Memory B cell (primary cell): Measurements from ENCODE around the gene DOC2A.

Experiments used
- ATAC-seq: fragments of 150-1000 bp; cut with Tn5 transposase; 2 replicates; pipeline ENCODE4 v1.10.0; 2021; ENCODE audit warnings: low read depth, mild to moderate bottlenecking, moderate library complexity
- DNase-seq, 2 donors: peaks; one replicate each; pipeline ENCODE4 v3.0.0; 2022; ENCODE audit warnings: low spot score in 2 of 2
- H3K27ac Mint-ChIP-seq: one replicate; pipeline ENCODE4 v1.8.0; 2022; ENCODE audit warnings: mild to moderate bottlenecking, moderate library complexity, mixed read lengths
- H3K27me3 Mint-ChIP-seq: one replicate; pipeline ENCODE4 v1.8.0; 2022; ENCODE audit warnings: mixed read lengths
- H3K36me3 Mint-ChIP-seq: one replicate; pipeline ENCODE4 v1.8.0; 2022; ENCODE audit warnings: mild to moderate bottlenecking, mixed read lengths
- H3K4me1 Mint-ChIP-seq: one replicate; pipeline ENCODE4 v1.8.0; 2022; ENCODE audit warnings: mixed read lengths
- H3K4me3 Mint-ChIP-seq: one replicate; pipeline ENCODE4 v1.8.0; 2022; ENCODE audit warnings: mild to moderate bottlenecking, moderate library complexity, mixed read lengths
- H3K9me3 Mint-ChIP-seq: one replicate; pipeline ENCODE4 v1.8.0; 2022; ENCODE audit warnings: mixed read lengths

The DOC2A gene

GRCh38 chr16:30004811-30005242 lies 6.0 kb downstream of the DOC2A start:
- Mint-ChIP-seq H3K36me3 (peaks cover 7% of the 10 kb centered on the region), H3K4me3 (no peak overlapping the region), H3K9me3 (no peaks in the 10 kb centered on the region), H3K27me3 (peaks cover 10% of the 10 kb centered on the region), H3K27ac (no peak overlapping the region), H3K4me1 (peaks cover 4% of the 10 kb centered on the region)
- DNase-seq (no peak), ATAC-seq (peak; percentile 26)

DNA sequence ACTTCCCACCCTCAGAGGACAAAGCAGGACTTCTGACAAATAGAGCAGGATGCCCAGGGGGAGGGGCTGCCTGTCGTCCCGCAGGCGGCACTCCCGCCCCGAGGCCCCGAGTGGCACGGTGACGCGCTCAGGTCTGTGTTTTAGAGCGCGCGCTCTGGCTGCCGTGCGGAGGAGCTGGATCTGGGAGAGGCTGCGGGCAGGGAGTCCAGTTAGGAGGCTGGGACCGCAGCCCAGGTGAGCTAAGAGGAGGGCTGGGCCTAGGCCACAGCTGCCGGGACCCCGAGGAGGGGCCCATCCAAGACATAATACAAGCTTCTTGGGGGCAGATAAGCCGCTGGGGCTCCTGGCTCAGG lies 6.4 kb downstream of the DOC2A start:
- ATAC-seq (no peak), DNase-seq (no peak)
- H3K36me3 Mint-ChIP-seq, result peaks cover 10% of the 10 kb centered on the region
- H3K9me3 Mint-ChIP-seq, result no peaks in the 10 kb centered on the region
- no peak overlapping the region for H3K27ac Mint-ChIP-seq
- H3K4me1 Mint-ChIP-seq, result peaks cover 4% of the 10 kb centered on the region
- peaks cover 7% of the 10 kb centered on the region for H3K27me3 Mint-ChIP-seq
- no peak overlapping the region for H3K4me3 Mint-ChIP-seq

DNA sequence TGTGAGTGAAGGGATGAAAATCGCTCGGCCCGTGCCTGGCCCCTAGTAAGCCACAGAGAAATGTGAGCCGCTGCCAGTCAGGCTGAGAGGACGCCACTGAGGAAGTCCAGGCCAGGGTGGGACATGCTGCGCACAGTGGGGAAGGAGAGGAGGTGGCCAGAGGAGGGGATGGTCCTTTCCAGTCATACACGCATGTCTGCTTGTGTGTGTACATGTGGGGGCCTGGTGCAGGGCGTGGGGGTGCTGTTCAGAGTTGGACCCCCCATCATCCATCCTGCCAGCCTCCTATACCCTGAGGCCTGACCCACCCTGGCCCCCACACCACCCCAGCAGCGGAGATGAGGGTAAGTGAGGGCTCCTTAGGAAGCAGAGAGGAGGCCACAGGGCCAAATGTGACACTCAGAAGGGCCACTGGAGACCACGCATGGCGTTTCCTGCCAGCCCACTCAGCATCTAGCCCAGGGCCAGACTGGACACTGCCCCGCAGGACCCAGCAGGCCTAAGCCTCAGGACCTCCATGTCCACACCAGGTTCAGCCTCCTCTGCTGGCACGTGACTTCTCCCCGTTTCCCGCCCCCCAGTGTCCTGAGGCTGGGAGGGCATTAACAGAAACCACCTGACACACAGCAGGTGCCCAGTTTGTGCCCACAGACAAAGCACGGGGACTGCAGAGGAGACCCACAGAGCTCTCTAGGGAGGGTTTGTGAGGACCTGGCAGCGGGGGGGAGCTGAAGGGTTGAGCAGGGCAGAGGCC lies 7.0 kb downstream of the DOC2A start:
- H3K27ac Mint-ChIP-seq, result no peak overlapping the region
- ATAC-seq (no peak), DNase-seq (no peak)
- H3K27me3 Mint-ChIP-seq, result peaks cover 3% of the 10 kb centered on the region
- no peaks in the 10 kb centered on the region for H3K9me3 Mint-ChIP-seq
- H3K4me1 Mint-ChIP-seq, result peaks cover 4% of the 10 kb centered on the region
- no peak overlapping the region for H3K4me3 Mint-ChIP-seq
- peaks cover 10% of the 10 kb centered on the region for H3K36me3 Mint-ChIP-seq

DNA sequence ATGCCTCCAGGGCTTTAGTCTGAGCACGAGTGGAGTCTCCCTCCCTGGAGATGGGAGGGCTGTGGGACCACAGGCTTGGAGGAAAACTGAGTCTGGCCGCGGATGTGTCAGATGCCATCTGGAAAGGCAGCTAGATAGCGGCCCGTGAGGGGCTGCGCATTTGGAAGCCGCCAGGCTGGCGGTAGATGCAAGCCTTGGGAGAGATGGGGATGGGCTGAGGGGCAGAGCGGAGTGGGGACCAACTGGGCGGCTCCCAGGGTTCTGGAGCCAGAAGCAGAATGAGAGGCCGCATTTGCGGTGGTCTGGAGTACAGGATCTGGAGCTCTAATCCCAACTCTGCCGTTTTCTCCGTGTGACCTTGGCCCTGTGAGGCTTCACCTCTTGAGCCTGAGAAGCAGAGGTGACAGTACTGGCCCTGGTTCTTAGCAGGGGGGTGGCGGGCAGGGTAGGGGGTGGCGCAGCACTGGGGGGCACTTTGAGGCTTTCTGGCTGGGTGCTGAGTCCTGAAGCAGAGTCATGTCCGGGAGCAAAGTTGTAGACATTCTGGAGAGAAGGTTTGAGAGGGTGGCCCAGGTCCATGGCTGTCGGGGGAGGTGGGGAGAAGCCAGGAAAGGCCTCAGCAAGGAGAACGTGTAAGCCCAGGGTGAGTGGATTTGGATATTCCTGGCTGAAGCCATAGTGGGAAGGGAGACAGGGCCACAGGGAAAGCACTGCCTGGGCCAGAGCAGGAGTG lies 8.0 kb downstream of the DOC2A start:
- ATAC-seq (no peak), DNase-seq (no peak)
- Mint-ChIP-seq H3K4me3 (no peak overlapping the region), H3K36me3 (peaks cover 10% of the 10 kb centered on the region), H3K27me3 (no peaks in the 10 kb centered on the region), H3K9me3 (no peaks in the 10 kb centered on the region), H3K4me1 (peaks cover 4% of the 10 kb centered on the region), H3K27ac (peak overlapping the region; percentile 42)

DNA sequence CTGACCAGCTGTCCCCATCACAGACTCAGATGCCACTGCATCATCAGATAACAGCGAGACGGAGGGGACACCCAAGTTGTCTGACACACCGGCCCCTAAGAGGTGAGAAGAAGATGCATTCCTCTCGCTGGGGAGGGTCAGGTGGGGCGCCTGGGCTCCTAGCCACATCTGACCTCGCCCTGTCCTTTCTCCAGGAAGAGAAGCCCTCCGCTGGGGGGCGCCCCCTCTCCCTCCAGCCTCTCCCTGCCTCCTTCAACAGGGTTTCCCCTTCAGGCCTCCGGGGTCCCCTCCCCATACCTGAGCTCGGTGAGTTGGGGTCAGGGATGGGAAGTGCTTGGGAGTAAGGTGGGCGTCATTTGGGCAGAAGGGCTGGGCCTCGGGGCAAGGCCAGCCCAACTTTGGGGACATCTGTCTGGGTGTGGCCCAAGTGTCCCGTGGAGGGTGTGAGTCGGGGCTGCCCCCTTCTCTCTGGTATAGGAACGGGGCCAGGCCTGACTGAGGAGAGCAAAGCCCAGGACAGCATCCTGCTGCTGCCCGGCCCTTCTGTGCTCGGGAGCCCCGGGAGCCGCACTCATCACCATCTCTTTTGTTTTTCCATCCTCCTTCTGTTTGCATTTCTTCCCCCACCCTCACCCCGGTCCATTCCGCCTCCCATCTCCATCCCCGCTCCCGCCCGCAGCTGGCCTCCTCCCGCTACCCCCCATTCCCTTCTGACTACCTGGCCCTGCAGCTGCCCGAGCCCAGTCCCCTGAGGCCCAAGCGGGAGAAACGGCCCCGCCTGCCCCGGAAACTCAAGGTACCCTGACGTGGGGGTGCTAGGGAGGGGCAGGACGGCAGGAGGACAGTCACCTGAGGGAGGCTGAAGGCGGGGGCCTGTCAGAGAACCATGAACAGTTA lies 9.8 kb downstream of the DOC2A start:
- no peaks in the 10 kb centered on the region for H3K27me3 Mint-ChIP-seq
- no peaks in the 10 kb centered on the region for H3K9me3 Mint-ChIP-seq
- ATAC-seq (no peak), DNase-seq (no peak)
- peaks cover 11% of the 10 kb centered on the region for H3K4me1 Mint-ChIP-seq
- H3K36me3 Mint-ChIP-seq, result peaks cover 10% of the 10 kb centered on the region
- H3K27ac Mint-ChIP-seq, result no peak overlapping the region
- H3K4me3 Mint-ChIP-seq, result no peak overlapping the region

DNA sequence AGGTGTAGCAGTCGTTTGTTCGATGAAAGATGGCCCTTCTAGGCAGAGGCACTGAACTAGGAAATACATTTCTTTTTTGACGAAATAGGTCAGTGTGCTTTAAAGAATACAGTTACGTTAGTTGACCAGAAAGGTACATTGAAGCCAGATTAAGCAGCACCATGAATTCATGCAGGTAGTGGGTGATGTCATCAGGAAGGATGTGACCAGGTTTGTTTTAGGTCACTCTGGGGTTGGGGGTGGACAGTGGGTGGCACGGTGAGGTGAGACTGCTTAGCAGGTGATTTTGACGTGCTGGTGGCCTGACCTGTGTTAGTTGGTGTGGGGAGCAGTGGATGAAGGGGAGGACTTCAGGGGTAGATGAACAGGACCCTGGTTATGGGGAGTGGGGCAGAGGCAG lies 11.2 kb downstream of the DOC2A start:
- Mint-ChIP-seq H3K36me3 (peaks cover 10% of the 10 kb centered on the region), H3K9me3 (no peaks in the 10 kb centered on the region), H3K4me3 (no peak overlapping the region), H3K27ac (no peak overlapping the region), H3K27me3 (no peaks in the 10 kb centered on the region), H3K4me1 (peaks cover 15% of the 10 kb centered on the region)
- DNase-seq, result no peak
- no peak for ATAC-seq

- H3K4me1 Mint-ChIP-seq, result peaks cover 21% of the 10 kb centered on the region
- H3K9me3 Mint-ChIP-seq, result no peaks in the 10 kb centered on the region
- H3K4me3 Mint-ChIP-seq, result peak overlapping the region; percentile 99
- DNase-seq (no peak), ATAC-seq (no peak)
- H3K27ac Mint-ChIP-seq, result peak overlapping the region; percentile 97
- H3K36me3 Mint-ChIP-seq, result peaks cover 9% of the 10 kb centered on the region
- no peaks in the 10 kb centered on the region for H3K27me3 Mint-ChIP-seq
These were observed 14.0 kb downstream of the DOC2A start for GRCh38 chr16:29996766-29997250.

DNA sequence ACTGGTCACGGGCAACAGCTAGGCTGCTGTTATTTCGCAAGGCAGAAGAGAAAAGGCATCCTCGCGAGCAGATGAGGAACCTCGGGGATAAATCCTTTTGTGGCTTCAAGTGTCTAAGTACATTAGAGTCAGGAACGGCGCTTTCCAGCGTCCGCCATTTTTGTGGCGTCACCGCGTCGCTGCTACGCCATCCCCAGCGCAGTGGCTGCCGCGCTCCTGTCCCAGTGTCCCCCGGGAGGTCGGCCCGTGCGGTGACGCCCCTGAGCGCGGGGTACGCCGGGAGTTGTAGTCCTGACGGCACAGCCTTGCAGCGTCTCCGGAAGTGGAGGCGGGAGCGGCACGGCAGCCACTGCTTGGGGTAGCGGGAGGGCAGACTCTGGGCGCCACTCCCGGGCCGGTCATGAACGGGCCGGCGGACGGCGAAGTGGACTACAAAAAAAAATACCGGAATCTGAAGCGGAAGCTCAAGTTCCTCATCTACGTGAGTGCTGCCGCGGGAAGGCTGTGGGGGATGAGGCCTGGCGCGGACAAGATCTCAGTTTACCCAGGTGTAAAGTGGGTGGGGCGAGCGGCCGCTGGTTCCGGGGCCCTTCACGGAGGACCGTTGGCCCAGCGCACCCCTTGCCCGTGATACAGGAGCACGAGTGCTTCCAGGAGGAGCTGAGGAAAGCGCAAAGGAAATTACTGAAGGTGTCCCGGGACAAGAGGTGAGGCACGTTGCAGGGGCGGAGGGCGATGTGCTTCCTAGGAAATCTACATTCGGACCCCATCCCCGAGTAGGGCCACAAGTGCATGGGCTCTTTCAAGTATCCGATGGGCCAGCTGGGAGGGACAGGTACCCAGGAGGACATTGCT lies 14.7 kb downstream of the DOC2A start, which contains the start of gene INO80E:
INO80E (plus strand) TSS at position 331 of the 855 bp plus-strand sequence; CDS start at position 401, 70 bp downstream.
- H3K4me3 Mint-ChIP-seq, result peak within 1 kb of the TSS; percentile 99
- H3K27me3 Mint-ChIP-seq, result no peaks in the 10 kb centered on the region
- H3K4me1 Mint-ChIP-seq, result peaks cover 21% of the 10 kb centered on the region
- H3K9me3 Mint-ChIP-seq, result no peaks in the 10 kb centered on the region
- ATAC-seq, result peak; percentile 94
- peaks cover 9% of the 10 kb centered on the region for H3K36me3 Mint-ChIP-seq
- peak within 1 kb of the TSS; percentile 97 for H3K27ac Mint-ChIP-seq
- DNase-seq, result peak; percentile 98 to 99

DNA sequence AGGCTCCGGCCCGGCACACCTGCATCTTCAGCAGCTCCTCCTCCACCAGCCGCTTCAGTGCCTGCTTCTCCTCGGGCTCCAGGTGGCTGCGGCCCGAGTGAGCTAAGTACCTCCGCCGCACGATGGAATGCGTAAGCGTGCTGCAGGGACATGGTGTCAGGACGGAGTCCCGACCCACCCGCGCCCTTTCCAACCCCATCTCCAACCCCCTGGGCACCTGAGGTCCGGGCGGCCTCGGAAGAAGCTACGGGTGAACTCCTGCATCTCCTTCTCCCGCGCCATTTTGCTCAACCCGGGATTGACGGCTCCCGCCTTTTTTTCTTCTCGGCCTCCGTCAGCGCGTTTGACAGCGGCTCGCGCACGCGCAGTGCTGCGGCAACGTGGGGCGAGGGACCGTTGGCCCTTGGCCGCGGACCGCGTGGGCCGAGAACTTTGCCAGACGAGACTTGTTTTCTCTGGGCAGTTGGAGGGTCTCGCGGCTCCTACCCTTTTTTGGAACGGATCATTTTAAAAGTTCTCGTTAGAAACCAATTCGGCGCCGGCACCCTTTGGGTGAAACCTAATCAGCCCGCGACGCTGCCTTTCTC lies 15.4 kb downstream of the DOC2A start, which contains the start of gene HIRIP3:
HIRIP3 (minus strand) TSS at position 294 of the 587 bp plus-strand sequence; CDS start at position 282, 12 bp downstream.
- Mint-ChIP-seq H3K27ac (peak within 1 kb of the TSS; percentile 97), H3K27me3 (no peaks in the 10 kb centered on the region), H3K36me3 (peaks cover 11% of the 10 kb centered on the region), H3K4me3 (peak within 1 kb of the TSS; percentile 99), H3K4me1 (peaks cover 21% of the 10 kb centered on the region), H3K9me3 (no peaks in the 10 kb centered on the region)
- ATAC-seq (peak; percentile 59), DNase-seq (peak; percentile 80 to 84)

- no peaks in the 10 kb centered on the region for H3K27me3 Mint-ChIP-seq
- peak overlapping the region; percentile 97 for H3K27ac Mint-ChIP-seq
- no peaks in the 10 kb centered on the region for H3K9me3 Mint-ChIP-seq
- H3K36me3 Mint-ChIP-seq, result peaks cover 11% of the 10 kb centered on the region
- H3K4me3 Mint-ChIP-seq, result peak overlapping the region; percentile 99
- DNase-seq (no peak), ATAC-seq (no peak)
- H3K4me1 Mint-ChIP-seq, result peaks cover 21% of the 10 kb centered on the region
These were observed 16.1 kb downstream of the DOC2A start for GRCh38 chr16:29994600-29995323.

GRCh38 chr16:29993903-29994599 lies 16.8 kb downstream of the DOC2A start:
- no peaks in the 10 kb centered on the region for H3K9me3 Mint-ChIP-seq
- H3K4me1 Mint-ChIP-seq, result peaks cover 24% of the 10 kb centered on the region
- no peak for DNase-seq
- H3K4me3 Mint-ChIP-seq, result peak overlapping the region; percentile 35
- no peaks in the 10 kb centered on the region for H3K27me3 Mint-ChIP-seq
- no peak for ATAC-seq
- H3K27ac Mint-ChIP-seq, result peak overlapping the region; percentile 97
- peaks cover 15% of the 10 kb centered on the region for H3K36me3 Mint-ChIP-seq
